ENCODE data around the gene MEGF11.
A peak's percentile ranks its signal among the peaks of the same experiment; 100 is the strongest.
"Not testable (repeated sequence)": the region's sequence is repeated elsewhere in the genome, so short reads cannot be mapped to it uniquely, and the experiment has no call there.

MEGF11 gene

DNA sequence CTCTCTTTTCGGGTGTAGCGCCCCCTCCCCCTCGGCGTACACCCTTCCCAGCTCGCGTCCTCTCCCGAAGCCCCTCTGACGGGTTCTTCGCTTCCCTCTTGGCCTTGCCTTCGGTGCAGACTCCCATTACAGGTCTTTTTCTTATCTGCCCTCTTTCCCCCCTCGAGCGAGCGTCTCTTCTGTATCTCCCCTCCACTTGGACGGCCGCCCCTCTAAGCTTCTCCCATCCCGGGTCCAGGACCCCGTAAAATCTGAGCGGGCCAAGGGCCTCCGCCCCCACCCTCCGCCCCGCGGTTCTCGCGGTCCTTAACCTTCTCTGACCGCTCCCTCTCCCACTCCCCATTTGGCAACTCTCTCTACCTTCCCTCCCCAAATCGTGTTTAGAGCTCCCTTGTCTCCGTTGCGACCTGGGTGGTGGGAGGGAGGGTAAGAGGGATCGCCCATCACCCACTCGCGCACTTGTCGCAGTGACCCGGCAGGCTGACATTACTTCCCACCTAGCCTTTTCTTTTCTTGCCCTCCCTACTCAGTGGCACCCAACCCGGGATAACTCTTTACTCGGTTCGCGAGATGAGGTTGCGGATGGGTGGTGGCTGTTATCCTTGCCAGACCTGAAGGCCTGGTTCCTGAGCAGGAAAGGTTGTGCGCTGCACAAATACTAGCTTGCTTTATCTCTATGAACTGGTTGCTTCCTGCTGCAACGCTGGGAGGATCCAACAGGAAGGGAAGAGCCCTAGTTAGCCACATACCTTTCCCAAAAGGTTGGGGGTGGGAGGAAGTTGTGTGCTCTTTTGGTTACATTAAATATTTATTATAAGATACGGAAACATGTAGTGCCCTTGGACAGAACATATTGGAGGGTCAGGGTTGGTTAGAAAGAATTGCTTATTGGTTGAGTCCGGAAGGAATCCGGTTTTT, 383.3 kb downstream of the MEGF11 start:
- DNase-seq = peak; percentile 20

DNA sequence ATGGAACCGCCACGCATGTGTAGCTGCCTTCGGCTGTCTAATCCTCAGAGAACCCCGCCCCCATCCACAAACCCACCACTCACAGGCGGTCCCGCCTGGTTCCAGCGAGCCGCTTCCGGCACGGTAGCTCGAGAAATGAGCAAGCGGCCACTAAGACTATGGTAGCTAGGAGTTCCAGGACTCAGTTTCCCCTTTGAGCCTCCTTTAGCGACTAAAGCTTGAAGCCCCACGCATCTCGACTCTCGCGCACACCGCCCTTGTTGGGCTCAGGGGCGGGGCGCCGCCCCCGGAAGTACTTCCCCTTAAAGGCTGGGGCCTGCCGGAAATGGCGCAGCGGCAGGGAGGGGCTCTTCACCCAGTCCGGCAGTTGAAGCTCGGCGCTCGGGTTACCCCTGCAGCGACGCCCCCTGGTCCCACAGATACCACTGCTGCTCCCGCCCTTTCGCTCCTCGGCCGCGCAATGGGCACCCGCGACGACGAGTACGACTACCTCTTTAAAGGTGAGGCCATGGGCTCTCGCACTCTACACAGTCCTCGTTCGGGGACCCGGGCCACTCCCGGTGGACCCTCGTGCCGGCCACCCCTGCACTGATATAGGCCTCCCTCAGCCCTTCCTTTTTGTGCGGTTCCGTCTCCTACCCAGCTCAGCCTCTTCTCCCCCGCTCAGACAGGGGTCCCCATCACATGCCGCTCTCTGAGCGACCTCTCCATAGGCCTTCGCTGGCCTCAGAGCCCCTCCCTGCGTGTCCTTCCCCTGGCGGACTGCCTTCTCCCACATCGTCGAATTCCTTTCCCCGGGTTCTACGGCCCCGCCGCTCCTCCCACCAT, 384.2 kb downstream of the MEGF11 start, which contains the start of gene RAB11A:
Gene RAB11A (plus strand): TSS at position 366 of the 828 bp plus-strand sequence. CDS start 95 bp downstream, at position 461.
- peak; percentile 92 for DNase-seq

DNA sequence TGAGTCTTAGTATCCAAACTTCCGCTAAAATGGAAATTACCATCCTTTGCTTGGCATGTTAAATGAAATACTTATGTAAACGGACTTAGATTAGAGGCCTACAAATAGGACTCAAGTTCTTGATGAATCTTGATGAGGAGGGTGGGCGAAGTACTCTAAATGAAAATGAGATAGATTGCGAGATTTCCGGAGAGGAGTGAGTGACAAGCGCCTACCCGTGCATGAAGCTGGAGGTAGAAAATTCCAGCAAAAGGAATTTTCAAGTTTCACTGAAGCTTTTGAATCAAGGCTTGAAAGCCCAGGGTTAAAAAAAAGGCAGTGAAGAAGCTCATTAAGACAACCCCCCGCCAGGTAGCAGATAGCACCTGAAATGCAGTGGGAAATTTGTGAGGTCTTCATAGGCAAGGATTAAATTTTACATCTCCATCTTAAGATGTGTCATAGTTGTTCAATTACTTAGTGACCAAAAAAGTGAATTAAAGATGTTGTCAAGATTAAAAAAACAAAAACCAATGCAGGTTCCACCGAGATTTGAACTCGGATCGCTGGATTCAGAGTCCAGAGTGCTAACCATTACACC, 384.9 kb downstream of the MEGF11 start:
- DNase-seq = no peak

DNA sequence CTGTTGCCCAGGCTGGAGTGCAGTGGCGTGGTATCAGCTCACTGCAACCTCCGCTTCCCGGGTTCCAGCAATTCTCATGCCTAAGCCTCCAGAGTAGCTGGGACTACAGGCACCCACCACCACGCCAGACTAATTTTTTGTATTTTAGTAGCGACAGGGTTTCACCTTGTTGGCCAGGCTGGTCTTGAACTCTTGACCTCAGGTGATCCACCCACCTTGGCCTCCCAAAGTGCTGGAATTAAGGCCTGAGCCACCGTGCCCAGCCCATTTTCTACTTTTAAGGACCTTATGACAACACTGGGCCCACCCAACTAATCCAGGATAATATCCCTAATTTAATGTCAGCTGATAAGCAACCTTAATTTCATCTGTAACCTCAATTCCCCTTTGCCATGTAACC, 385.6 kb downstream of the MEGF11 start:
- DNase-seq = not testable (repeated sequence)

DNA sequence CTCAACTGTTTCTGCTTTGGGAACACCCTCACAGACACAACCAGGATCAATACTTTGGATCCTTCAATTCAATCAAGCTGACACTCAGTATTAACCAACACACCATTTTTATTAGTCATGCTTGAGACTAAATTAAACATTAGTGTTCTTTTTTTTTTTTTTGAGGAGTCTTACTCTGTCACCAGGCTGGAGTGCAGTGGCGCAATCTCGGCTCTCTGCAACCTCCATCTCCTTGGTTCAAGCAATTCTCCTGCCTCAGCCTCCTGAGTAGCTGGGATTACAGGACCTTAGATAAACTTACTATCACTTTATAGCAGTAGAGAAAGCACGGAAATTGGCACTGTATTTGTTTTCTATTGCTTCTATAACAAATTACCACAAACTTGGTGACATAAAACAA, 386.3 kb downstream of the MEGF11 start:
- no peak for DNase-seq

DNA sequence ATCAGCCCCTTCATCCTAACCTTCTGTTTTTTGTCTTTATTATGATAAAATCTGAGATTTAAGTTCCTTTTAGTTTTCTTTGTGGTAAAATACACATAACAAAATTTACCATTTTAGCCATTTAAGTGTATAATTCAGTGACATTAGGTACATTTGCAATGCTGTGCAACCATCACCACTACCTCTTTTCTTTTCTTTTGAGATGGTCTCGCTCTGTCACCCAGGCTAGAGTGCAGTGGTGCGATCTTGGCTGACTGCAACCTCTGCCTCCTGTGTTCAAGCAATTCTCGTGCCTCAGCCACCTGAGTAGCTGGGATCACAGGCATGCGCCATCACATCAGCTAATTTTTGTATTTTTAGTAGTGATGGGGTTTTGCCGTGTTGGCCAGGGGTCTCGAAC, 390.4 kb downstream of the MEGF11 start:
- no peak for DNase-seq

DNA sequence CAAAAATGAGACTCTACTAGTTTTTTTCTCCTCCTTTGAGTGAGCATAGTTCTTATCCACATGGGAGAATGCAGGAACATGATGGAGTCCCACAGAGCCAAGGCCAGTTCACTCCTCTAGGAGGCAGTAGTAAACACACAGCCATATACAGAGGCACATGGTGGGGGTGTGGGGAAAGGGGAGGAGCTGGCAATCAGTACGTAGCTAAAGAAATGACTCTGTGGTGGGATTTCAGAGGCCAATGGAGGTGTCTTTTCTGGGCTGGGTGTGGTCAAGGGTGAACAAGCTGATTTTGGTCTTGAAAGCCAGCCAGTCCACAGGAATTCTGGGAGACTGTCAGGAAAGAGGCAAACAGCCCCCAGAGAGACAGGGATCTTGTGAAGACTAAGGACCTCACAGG, 390.9 kb downstream of the MEGF11 start:
- peak; percentile 60 for DNase-seq

DNA sequence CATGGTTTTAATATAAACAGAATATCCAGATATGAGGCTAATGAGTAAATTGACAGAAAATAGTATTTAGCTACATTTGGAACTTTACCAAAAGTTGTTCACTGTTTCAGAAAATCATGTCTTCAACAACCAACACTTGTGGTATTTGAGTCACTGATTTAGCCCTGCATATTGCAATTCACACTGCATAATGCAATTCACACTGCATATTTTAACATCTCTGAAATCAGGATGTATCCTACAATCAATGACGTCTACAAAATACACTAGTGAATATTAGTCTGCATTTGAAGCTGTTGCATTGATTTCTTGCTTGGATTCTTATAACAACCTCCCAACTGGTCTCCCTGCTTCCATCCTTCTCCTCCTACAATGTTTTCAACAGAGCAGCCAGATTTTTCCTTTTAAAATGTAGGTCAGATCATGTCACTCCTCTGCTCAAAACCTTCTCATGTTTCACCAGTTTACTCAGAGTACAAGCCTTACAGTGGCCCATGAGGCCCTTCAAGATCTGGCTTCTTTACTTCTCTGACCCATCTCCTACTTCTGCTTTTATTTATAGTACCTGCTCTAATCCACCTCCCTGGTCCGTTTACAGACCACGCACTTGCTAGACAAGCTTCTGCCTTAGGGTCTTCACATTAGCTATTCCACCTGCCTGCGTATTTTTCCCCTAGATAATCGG, 395.7 kb downstream of the MEGF11 start:
- no peak for DNase-seq

DNA sequence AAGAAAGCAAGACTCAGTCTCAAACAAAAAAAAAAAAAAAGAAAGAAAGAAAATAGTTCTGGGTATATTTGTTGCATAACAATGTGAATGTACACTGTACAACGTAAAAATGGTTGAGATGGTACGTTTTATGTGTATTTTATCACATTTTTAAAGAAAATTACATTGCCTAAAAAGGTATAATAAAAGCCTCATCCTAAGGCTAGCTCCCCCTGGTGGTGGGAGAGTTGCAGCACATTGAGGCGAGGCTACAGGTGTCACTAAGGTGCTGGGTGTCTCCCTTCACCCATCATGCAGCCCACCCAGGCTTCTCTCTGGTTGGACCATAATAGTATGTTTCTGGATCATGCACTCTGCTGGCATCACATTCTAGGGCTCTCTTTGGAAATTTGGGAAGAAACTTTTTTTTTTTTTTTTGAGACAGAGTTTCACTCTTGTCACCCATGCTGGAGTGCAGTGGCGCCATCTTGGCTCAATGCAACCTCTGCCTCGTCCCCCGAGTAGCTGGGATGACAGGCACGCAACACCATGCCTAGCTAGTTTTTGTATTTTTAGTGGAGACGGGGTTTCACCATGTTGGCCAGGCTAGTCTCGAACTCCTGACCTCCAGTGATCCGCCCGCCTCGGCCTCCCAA, 396.6 kb downstream of the MEGF11 start:
- DNase-seq = no peak

DNA sequence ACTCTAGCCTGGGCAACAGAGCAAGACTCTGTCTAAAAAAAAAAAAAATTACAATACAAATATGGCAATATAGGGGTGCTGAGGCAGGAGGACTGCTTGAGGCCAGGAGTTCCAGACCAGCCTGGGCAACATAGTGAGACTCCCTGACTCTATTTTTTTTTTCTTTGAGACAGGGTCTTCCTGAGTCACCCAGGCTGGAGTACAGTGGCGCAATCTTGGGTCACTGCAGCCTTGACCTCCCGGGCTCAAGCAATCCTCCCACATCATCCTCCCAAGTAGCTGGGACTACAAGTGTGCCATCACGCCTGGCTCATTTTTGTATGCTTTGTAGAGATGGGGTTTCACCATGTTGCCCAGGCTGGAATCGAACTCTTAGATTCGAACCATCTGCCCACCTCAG, 401.6 kb downstream of the MEGF11 start:
- no peak for DNase-seq

DNA sequence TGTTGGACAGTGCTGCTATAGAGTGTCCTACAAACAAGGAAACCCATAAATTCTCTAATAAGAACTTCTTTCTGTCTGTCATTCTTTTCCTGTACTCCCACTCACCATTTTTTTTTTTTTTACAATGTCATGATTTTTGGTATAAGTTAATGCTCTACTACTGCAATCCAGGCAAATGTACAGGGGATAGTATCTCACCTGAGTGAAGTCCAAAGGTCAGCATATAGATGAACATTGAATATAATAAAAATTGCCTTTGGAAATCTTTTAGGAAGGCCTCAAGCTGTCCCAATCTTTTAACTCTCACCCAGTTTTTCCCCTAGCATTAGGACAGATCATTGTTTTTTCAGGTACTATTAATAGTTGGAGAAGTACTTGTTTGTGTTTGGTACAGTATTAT, 405.6 kb downstream of the MEGF11 start:
- no peak for DNase-seq

DNA sequence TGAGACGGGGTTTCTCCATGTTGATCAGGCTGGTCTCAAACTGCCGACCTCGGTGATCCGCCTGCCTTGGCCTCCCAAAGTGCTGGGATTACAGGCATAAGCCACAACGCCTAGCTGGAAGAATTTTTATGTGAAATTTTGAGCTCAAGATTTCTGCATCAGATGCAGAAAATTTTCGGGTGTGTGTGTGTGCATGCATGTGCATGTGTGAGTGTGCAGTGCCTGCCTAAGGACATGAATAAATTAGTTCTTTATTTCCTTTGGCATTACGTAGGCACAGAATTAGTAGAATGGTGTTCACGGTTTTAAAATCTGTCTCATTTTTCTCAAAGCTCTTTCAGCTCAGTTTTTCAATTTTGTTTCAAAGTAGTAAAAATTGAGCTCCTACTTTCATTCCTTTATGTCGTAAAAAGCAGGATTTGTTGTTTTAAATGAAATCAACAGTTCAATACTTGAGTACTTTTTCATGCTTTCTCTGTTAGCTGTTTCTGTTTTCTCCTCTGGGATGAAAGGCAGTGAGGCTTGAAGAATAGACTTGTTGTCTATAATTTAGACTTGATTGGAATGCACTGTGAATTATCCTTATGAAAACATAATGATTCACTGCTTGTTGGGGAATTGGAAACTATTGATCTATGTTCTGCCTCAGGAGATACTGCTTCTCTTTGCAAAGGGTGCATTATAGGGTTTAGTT, 407.6 kb downstream of the MEGF11 start:
- DNase-seq = no peak

Measured in NCI-H524 treated with DMSO at 0.1 percent for 48 hours (cell line).